HG02885 (cell line): Measurements from ENCODE around the gene KIAA1143.

Experiments
- ATAC-seq: cut with Tn5 transposase; IDR thresholded peaks from one replicate; pipeline ENCODE4 v1.9.1; 2021; ENCODE audit warnings: mild to moderate bottlenecking; ENCODE audit not compliant: unreplicated experiment, poor library complexity

Gene KIAA1143

GRCh38 chr3:44761424-44762169 lies at the start of gene KIAA1143, which contains the start of gene KIF15:
TSS of gene KIAA1143 (minus strand) at chr3:44761619. CDS start at chr3:44761602, 17 bp downstream.
TSS of gene KIF15 (plus strand) at chr3:44761794. CDS start at chr3:44761866, 72 bp downstream.
- ATAC-seq = peak; percentile 83

GRCh38 chr3:44805960-44806359 lies 44.5 kb upstream of the KIAA1143 start:
- no peak for ATAC-seq

GRCh38 chr3:44803298-44803697 lies 41.9 kb upstream of the KIAA1143 start:
- ATAC-seq = no peak

GRCh38 chr3:44802011-44802410 lies 40.6 kb upstream of the KIAA1143 start:
- no peak for ATAC-seq

GRCh38 chr3:44795197-44795596 lies 33.8 kb upstream of the KIAA1143 start:
- no peak for ATAC-seq

GRCh38 chr3:44782891-44783290 lies 21.5 kb upstream of the KIAA1143 start:
- ATAC-seq = no peak

GRCh38 chr3:44772099-44772442 lies 10.7 kb upstream of the KIAA1143 start:
- no peak for ATAC-seq

- ATAC-seq = no peak
Measured at GRCh38 chr3:44771424-44772098, 10.1 kb upstream of the KIAA1143 start.

- ATAC-seq = no peak
Measured at GRCh38 chr3:44764248-44764647, 2.8 kb upstream of the KIAA1143 start.

GRCh38 chr3:44762690-44763089 lies 1.3 kb upstream of the KIAA1143 start:
- ATAC-seq = no peak

GRCh38 chr3:44762170-44762677 lies 805 bp upstream of the KIAA1143 start:
- ATAC-seq = no peak

- ATAC-seq = no peak
Measured at GRCh38 chr3:44761101-44761423, 357 bp downstream of the KIAA1143 start.

GRCh38 chr3:44734646-44735168 lies 26.7 kb downstream of the KIAA1143 start:
- ATAC-seq = no peak

- peak; percentile 89 for ATAC-seq
Measured at GRCh38 chr3:44729384-44729910, 32.0 kb downstream of the KIAA1143 start, which contains the start of gene ZNF501. TSS of gene ZNF501 (plus strand) at chr3:44729635. CDS start at chr3:44734422, 4,787 bp downstream.

GRCh38 chr3:44722103-44722401 lies 39.4 kb downstream of the KIAA1143 start:
- ATAC-seq = no peak

- no peak for ATAC-seq
Measured at GRCh38 chr3:44721231-44722102, 40.0 kb downstream of the KIAA1143 start.

- ATAC-seq = no peak
Measured at GRCh38 chr3:44712455-44713075, 48.9 kb downstream of the KIAA1143 start, which contains the start of gene ZNF502. TSS of gene ZNF502 (plus strand) at chr3:44712660. CDS start at chr3:44720262, 7,602 bp downstream.
